Measurements from ENCODE around the gene VAMP7. TPM values are rescaled to one million over a fixed set of nuclear protein-coding genes. Genes with fewer than 3 reads are reported as not detected.

VAMP7 gene
- 27.3 to 33.0 TPM (median 30.8 TPM) in 5 replicates for total RNA-seq (2022; extraction: Qiagen RNA extraction)

GRCh38 chrX:155881158-155881993, at the start of gene VAMP7:
VAMP7 (plus strand) TSS chrX:155881345; CDS start chrX:155889467, 8,122 bp downstream.

Other genes with a start within 250 kb of the VAMP7 start
- gene IL9R, start 116.4 kb downstream of the VAMP7 start, total RNA-seq (2022; extraction: Qiagen RNA extraction), result 0.14 to 0.53 TPM (median 0.19 TPM) in 5 replicates